GM12874 (cell line): ENCODE results near the gene MED28.

Experiments used
- CTCF ChIP-seq: IDR thresholded peaks from 2 replicates; pipeline ENCODE4 v1.5.1; 2011; ENCODE audit warnings: low read depth, mild to moderate bottlenecking, control low read depth, low read length, moderate library complexity; ENCODE audit not compliant: insufficient read depth

MED28 gene

GRCh38 chr4:17578482-17578891, 36.0 kb upstream of the MED28 start:
- TF ChIP-seq CTCF, result no peak

- no peak for TF ChIP-seq CTCF
Observed at GRCh38 chr4:17580969-17581368, 33.5 kb upstream of the MED28 start.

- TF ChIP-seq CTCF, result no peak
Observed at GRCh38 chr4:17583276-17583675, 31.2 kb upstream of the MED28 start.

GRCh38 chr4:17583941-17584340, 30.5 kb upstream of the MED28 start:
- no peak for TF ChIP-seq CTCF

- TF ChIP-seq CTCF, result no peak
Observed at GRCh38 chr4:17584521-17585213, 29.8 kb upstream of the MED28 start.

- TF ChIP-seq CTCF, result no peak
Observed at GRCh38 chr4:17587094-17587822, 27.2 kb upstream of the MED28 start.

GRCh38 chr4:17589355-17589754, 25.1 kb upstream of the MED28 start:
- TF ChIP-seq CTCF, result no peak
